PC-9 (cell line): ENCODE results near the gene CD247. TPM values are rescaled to one million over a fixed set of nuclear protein-coding genes. Genes with fewer than 3 reads are reported as not detected.

ENCODE experiments used
- BruUV-seq: library from RNA; stranded (reverse); fragments of 400-500 nt; replicated peaks from 2 replicates; lab custom pipeline; 2021; lab: Mats Ljungman, UMichigan
- CTCF ChIA-PET: fragments of 300-600 bp; sonication (Branson Sonifier 250); formaldehyde crosslinking; loops from one replicate; lab custom pipeline; 2022; ENCODE audit warnings: antibody characterized with exemption; lab: Charles Lee
- POLR2A ChIA-PET: fragments of 300-600 bp; sonication (Branson Sonifier 250); formaldehyde crosslinking; loops from one replicate; lab custom pipeline; 2022; ENCODE audit warnings: antibody characterized with exemption; ENCODE audit not compliant: unreplicated experiment; lab: Charles Lee
- DNase-seq, 2 experiments: peaks; one replicate each; pipeline versions ENCODE4 v3.0.0 to v3.0.0-alpha.2; 2015 to 2022; ENCODE audit warnings: mixed read lengths in 1 of 2
- H2AFZ ChIP-seq: fragments of 200-600 bp; sonication (generic); 2 replicates; pipeline ENCODE4 v1.8.1; 2017; ENCODE audit warnings: antibody characterized with exemption
- H3F3A ChIP-seq: fragments of 200-600 bp; sonication (generic); 2 replicates; pipeline ENCODE4 v1.8.1; 2017; ENCODE audit warnings: antibody characterized with exemption, mild to moderate bottlenecking, low read depth; ENCODE audit not compliant: insufficient read depth
- H3K27ac ChIP-seq: fragments of 200-600 bp; sonication (generic); 2 replicates; pipeline ENCODE4 v1.6.1; 2016; ENCODE audit warnings: mixed run types
- H3K27me3 ChIP-seq: fragments of 200-600 bp; sonication (generic); 2 replicates; pipeline ENCODE4 v1.6.1; 2016; ENCODE audit warnings: low read depth, mixed run types; ENCODE audit not compliant: insufficient read depth
- H3K36me3 ChIP-seq: fragments of 200-600 bp; sonication (generic); 2 replicates; pipeline ENCODE4 v1.6.1; 2016; ENCODE audit warnings: low read depth, mixed run types
- H3K4me1 ChIP-seq: fragments of 200-600 bp; sonication (generic); replicated peaks from 2 replicates; pipeline ENCODE4 v1.6.1; 2016; ENCODE audit warnings: mixed run types; ENCODE audit not compliant: insufficient read depth
- H3K4me2 ChIP-seq: fragments of 200-600 bp; sonication (generic); 2 replicates; pipeline ENCODE4 v1.6.1; 2017; ENCODE audit warnings: mixed run types
- H3K4me3 ChIP-seq: fragments of 200-600 bp; sonication (generic); 2 replicates; pipeline ENCODE4 v1.6.1; 2016; ENCODE audit warnings: mixed run types
- H3K79me2 ChIP-seq: fragments of 200-600 bp; sonication (generic); 2 replicates; pipeline ENCODE4 v1.6.1; 2017; ENCODE audit warnings: low read depth, mixed run types
- H3K9me2 ChIP-seq: fragments of 200-600 bp; sonication (generic); 2 replicates; pipeline ENCODE4 v1.8.1; 2017; ENCODE audit warnings: mild to moderate bottlenecking; ENCODE audit not compliant: insufficient read depth
- H3K9me3 ChIP-seq: fragments of 200-600 bp; sonication (generic); 2 replicates; pipeline ENCODE4 v1.8.1; 2016; ENCODE audit warnings: low read depth; ENCODE audit not compliant: insufficient read depth
- H4K20me1 ChIP-seq: fragments of 200-600 bp; sonication (generic); 2 replicates; pipeline ENCODE4 v1.8.1; 2017; ENCODE audit not compliant: insufficient read depth
- CTCF ChIP-seq: fragments of 200-600 bp; sonication (generic); conservative IDR thresholded peaks from 2 replicates; pipeline ENCODE4 v1.6.1; 2017; ENCODE audit warnings: mixed run types, antibody characterized with exemption, mild to moderate bottlenecking, moderate library complexity
- EZH2 ChIP-seq: fragments of 200-600 bp; sonication (generic); IDR thresholded peaks from 2 replicates; pipeline ENCODE4 v1.8.0; 2017; ENCODE audit warnings: antibody characterized with exemption, low read depth
- intact Hi-C: fragments of 100-400 bp; cut with micrococcal nuclease; formaldehyde crosslinking; loops from one replicate; pipeline ENCODE4 v1.10.0; 2022; ENCODE audit not compliant: unreplicated experiment
- total RNA-seq: library from RNA; stranded (reverse); gene quantifications from 2 replicates; pipeline ENCODE4 v1.2.3, GENCODE V29; 2021

CD247 gene
- total RNA-seq, 1 experiment from 2014 or later, result not detected

DNA sequence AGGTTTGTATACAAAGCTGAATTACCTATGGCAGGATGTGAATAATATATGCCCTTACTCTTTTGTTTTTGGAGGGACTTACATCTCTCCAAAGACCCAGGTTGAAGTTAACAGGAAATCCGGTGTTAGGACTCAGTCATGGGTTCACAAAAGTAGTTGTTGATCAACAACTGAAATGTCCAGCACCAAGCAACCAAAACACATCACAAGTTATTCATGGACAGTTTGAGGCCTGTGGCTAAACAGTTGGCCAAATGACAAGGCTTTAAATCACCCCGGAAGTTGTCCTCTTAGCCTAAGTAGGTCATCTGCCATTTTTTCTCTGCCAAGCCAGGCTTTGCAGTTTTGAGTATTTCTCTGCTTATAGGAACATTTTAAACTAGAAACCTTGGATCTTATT, 89.9 kb downstream of the CD247 start:
- H3K27ac ChIP-seq, result no peak overlapping the region
- ChIA-PET POLR2A (no interaction called here), CTCF (no interaction called here)
- no peaks in the 10 kb centered on the region for H3K79me2 ChIP-seq
- no peak overlapping the region for H3K4me3 ChIP-seq
- BruUV-seq, result no TSS peak
- no peaks in the 10 kb centered on the region for H4K20me1 ChIP-seq
- H3K4me2 ChIP-seq, result no peak overlapping the region
- DNase-seq, result no peak
- no peaks in the 10 kb centered on the region for H3K9me3 ChIP-seq
- no peaks in the 10 kb centered on the region for H3K36me3 ChIP-seq
- no peaks in the 10 kb centered on the region for H3K9me2 ChIP-seq
- no peaks in the 10 kb centered on the region for H3K27me3 ChIP-seq
- no peak for TF ChIP-seq CTCF
- TF ChIP-seq EZH2, result no peak
- no peaks in the 10 kb centered on the region for H3K4me1 ChIP-seq
- no peak overlapping the region for H2AFZ ChIP-seq
- no peaks in the 10 kb centered on the region for H3F3A ChIP-seq
- intact Hi-C loops, result no loop called here

DNA sequence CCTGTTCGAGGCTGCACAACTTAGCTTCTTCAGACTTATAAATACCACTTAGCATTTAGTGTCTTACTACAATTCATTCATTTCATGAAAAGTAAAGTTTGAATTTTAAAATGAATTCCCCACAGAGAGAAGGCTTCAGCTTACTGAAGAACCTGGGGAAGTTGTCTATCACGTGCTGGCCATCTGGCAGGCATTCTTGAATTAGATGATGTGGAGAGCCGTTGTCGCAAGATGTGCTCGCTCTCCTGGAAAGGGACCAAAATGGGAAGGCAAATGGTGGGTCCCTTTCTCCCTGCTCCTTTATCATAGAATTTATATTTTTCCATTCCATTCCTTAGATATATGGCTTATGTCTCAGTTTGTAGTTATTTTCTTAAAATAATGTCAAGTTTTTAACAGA, 90.5 kb downstream of the CD247 start:
- no peaks in the 10 kb centered on the region for H3K9me3 ChIP-seq
- TF ChIP-seq CTCF (no peak), EZH2 (no peak)
- CTCF ChIA-PET, result no interaction called here
- no TSS peak for BruUV-seq
- no peaks in the 10 kb centered on the region for H4K20me1 ChIP-seq
- no peaks in the 10 kb centered on the region for H3K9me2 ChIP-seq
- POLR2A ChIA-PET, result interaction anchor here (0.6 kb wide), 1 partner anchor 29 kb away, joined by 5 read pairs; no protein-coding TSS in a partner anchor
- no peaks in the 10 kb centered on the region for H3K27me3 ChIP-seq
- intact Hi-C loops, result no loop called here
- H2AFZ ChIP-seq, result no peak overlapping the region
- H3K4me1 ChIP-seq, result no peaks in the 10 kb centered on the region
- no peak overlapping the region for H3K4me3 ChIP-seq
- DNase-seq, result no peak
- no peak overlapping the region for H3K27ac ChIP-seq
- no peaks in the 10 kb centered on the region for H3K79me2 ChIP-seq
- H3K36me3 ChIP-seq, result no peaks in the 10 kb centered on the region
- no peak overlapping the region for H3K4me2 ChIP-seq
- no peaks in the 10 kb centered on the region for H3F3A ChIP-seq

GRCh38 chr1:167426716-167427115, 91.6 kb downstream of the CD247 start:
- no peaks in the 10 kb centered on the region for H3K79me2 ChIP-seq
- no peaks in the 10 kb centered on the region for H3K4me1 ChIP-seq
- H3K27me3 ChIP-seq, result no peaks in the 10 kb centered on the region
- no peaks in the 10 kb centered on the region for H3K9me2 ChIP-seq
- H3K9me3 ChIP-seq, result no peaks in the 10 kb centered on the region
- BruUV-seq, result no TSS peak
- CTCF ChIA-PET, result no interaction called here
- no peaks in the 10 kb centered on the region for H3F3A ChIP-seq
- no peak for TF ChIP-seq EZH2
- no peak for TF ChIP-seq CTCF
- H3K4me2 ChIP-seq, result no peak overlapping the region
- H3K36me3 ChIP-seq, result no peaks in the 10 kb centered on the region
- intact Hi-C loops, result no loop called here
- POLR2A ChIA-PET, result no interaction called here
- no peak for DNase-seq
- no peak overlapping the region for H3K4me3 ChIP-seq
- no peak overlapping the region for H2AFZ ChIP-seq
- no peak overlapping the region for H3K27ac ChIP-seq
- H4K20me1 ChIP-seq, result no peaks in the 10 kb centered on the region
